GM23248 (cell line): ENCODE data around the gene ABCE1.

Experiments
- EZH2 ChIP-seq: fragments of 200-600 bp; sonication (generic); IDR thresholded peaks from 2 replicates; pipeline ENCODE4 v1.6.1; 2018; ENCODE audit warnings: antibody characterized with exemption, mild to moderate bottlenecking; ENCODE audit not compliant: insufficient read depth, poor library complexity, severe bottlenecking
- EZH2phosphoT487 ChIP-seq: fragments of 200-600 bp; sonication (generic); IDR thresholded peaks from 2 replicates; pipeline ENCODE4 v1.6.1; 2018; ENCODE audit warnings: antibody characterized with exemption, moderate library complexity, mild to moderate bottlenecking, low read depth; ENCODE audit not compliant: insufficient read depth

- TF ChIP-seq EZH2 (no peak), EZH2phosphoT487 (no peak)
These were observed 26.6 kb upstream of the ABCE1 start for GRCh38 chr4:145071560-145071959.
